Activated CD8-positive, alpha-beta memory T cell treated with anti-CD3 and anti-CD28 coated beads, Interleukin-2, amount 50 U/mL, for 1 hour (primary cell): ENCODE results near the gene PPP2R2B.

Experiments
- DNase-seq: peaks from one replicate; pipeline ENCODE4 v3.0.0-alpha.2; 2020; ENCODE audit errors: extremely low read depth

Gene PPP2R2B

GRCh38 chr5:146785065-146785464 lies 93.5 kb downstream of the PPP2R2B start:
- DNase-seq: no peak

- no peak for DNase-seq
Measured at GRCh38 chr5:146781157-146781556, 97.4 kb downstream of the PPP2R2B start.

- DNase-seq: no peak
Measured at GRCh38 chr5:146779211-146779869, 99.2 kb downstream of the PPP2R2B start.

- DNase-seq: no peak
Measured at GRCh38 chr5:146778795-146779194, 99.8 kb downstream of the PPP2R2B start.

GRCh38 chr5:146778261-146778660 lies 100.3 kb downstream of the PPP2R2B start:
- DNase-seq: no peak

GRCh38 chr5:146772881-146773466 lies 105.6 kb downstream of the PPP2R2B start:
- no peak for DNase-seq

GRCh38 chr5:146770980-146771379 lies 107.6 kb downstream of the PPP2R2B start:
- no peak for DNase-seq

- DNase-seq: no peak
Measured at GRCh38 chr5:146770546-146770945, 108.0 kb downstream of the PPP2R2B start.

- DNase-seq: no peak
Measured at GRCh38 chr5:146767534-146767933, 111.0 kb downstream of the PPP2R2B start.

GRCh38 chr5:146766013-146766412 lies 112.5 kb downstream of the PPP2R2B start:
- no peak for DNase-seq

- no peak for DNase-seq
Measured at GRCh38 chr5:146765089-146765832, 113.3 kb downstream of the PPP2R2B start.

- no peak for DNase-seq
Measured at GRCh38 chr5:146762830-146763229, 115.7 kb downstream of the PPP2R2B start.

GRCh38 chr5:146761811-146762210 lies 116.7 kb downstream of the PPP2R2B start:
- DNase-seq: no peak

GRCh38 chr5:146758938-146759337 lies 119.6 kb downstream of the PPP2R2B start:
- DNase-seq: no peak

- no peak for DNase-seq
Measured at GRCh38 chr5:146758076-146758475, 120.5 kb downstream of the PPP2R2B start.

GRCh38 chr5:146756546-146756945 lies 122.0 kb downstream of the PPP2R2B start:
- no peak for DNase-seq

GRCh38 chr5:146755793-146756192 lies 122.8 kb downstream of the PPP2R2B start:
- no peak for DNase-seq

GRCh38 chr5:146754621-146755020 lies 123.9 kb downstream of the PPP2R2B start:
- no peak for DNase-seq

GRCh38 chr5:146753641-146754040 lies 124.9 kb downstream of the PPP2R2B start:
- no peak for DNase-seq

GRCh38 chr5:146751781-146752401 lies 126.7 kb downstream of the PPP2R2B start:
- DNase-seq: peak; percentile 14

GRCh38 chr5:146751054-146751453 lies 127.5 kb downstream of the PPP2R2B start:
- no peak for DNase-seq

GRCh38 chr5:146748533-146748932 lies 130.0 kb downstream of the PPP2R2B start:
- no peak for DNase-seq
